Amniotic epithelial cell (primary cell): ENCODE data around the gene MNT.

ENCODE experiments used
- DNase-seq: peaks from one replicate; pipeline ENCODE4 v3.0.0-alpha.2; 2010; ENCODE audit warnings: low read depth

Gene MNT

DNA sequence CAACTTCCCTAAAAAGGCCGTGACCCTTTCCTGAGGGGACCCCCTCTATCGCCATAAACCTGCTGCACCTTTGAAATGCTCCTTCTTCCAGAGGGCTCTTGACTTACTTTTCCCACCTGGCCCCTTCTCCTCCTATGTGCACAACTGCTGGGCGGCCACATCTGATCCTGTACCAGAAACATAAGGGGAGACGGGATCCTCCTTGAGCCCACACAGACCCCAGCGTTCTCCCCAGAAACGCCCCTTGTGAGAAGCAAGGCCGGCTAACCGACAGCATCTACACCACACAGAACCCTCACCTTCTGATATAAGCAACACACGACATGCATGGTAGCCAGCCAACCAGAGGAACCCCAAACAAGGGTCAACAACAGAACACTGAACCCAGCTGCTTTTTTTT is 14.2 kb upstream of the MNT start:
- DNase-seq = no peak

DNA sequence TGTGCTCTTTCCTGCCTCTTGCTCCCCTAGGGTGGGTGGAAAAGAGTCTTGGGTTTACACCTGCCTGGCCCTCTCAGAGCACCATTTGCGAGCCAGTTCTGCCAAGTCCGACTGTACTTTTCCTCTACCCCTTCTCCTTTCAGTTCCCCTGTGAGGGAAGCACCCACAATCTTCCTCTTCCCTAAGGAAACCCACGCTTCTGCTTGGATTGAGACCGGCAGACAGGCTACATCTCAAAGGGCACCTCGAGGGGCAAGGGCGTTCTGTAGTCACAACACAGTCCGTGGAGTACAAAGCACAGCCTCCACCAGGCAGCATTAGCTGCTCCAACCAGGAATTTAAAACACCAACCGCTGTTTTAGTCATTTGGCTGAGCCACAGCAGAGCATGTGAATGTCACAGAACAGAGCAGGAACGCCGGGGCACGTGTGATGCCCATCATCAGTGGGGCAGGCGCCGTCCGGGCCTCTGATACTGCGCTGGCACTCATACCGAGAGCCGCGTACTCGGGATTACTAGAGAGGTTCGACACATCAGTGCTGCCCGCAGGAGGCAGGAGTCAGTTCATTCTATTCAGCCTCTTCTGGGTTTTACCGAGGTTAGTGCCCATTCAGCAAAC is 13.7 kb upstream of the MNT start:
- no peak for DNase-seq

DNA sequence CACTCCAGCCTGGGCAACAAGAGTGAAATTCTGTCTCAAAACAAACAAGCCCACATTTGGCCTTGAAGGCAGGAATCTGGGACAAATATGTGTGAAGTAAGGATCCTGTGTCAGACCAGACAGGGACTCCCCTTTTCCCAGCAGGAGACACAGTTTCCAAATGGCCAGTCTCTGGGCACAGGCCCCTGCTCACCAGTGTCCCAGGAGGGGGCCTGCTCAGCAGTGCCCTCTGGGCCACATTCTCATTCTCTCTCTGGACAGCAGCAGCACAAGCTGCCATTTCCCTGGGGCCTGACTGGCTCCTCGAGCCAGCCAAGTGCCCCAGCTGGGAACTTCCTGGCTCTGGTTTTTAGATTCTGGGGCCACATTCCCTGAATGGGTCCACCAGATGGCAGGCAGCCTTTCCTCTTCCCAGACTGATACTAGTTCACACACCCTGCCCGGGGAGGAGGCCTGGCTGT is 11.7 kb upstream of the MNT start:
- DNase-seq = no peak

DNA sequence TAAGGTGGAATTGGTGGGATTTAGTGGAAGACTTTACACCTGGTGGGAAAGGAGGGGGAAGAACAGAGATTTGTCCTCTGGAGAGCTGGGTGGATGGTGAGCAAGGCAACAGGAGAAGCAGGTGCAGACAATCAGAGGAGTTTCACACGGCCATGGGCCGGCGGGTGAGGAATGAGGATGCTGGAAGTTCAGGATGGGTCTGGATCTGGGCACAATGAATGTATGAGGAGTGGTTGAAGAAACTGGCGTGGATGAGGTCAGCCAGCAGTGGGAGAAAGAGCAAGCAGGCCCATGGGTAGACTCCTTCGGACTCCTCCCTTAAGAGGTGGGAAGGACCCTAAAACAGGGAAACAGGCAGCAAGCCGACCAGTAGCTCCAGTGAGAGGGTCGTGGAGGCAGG is 10.1 kb upstream of the MNT start:
- DNase-seq = no peak

DNA sequence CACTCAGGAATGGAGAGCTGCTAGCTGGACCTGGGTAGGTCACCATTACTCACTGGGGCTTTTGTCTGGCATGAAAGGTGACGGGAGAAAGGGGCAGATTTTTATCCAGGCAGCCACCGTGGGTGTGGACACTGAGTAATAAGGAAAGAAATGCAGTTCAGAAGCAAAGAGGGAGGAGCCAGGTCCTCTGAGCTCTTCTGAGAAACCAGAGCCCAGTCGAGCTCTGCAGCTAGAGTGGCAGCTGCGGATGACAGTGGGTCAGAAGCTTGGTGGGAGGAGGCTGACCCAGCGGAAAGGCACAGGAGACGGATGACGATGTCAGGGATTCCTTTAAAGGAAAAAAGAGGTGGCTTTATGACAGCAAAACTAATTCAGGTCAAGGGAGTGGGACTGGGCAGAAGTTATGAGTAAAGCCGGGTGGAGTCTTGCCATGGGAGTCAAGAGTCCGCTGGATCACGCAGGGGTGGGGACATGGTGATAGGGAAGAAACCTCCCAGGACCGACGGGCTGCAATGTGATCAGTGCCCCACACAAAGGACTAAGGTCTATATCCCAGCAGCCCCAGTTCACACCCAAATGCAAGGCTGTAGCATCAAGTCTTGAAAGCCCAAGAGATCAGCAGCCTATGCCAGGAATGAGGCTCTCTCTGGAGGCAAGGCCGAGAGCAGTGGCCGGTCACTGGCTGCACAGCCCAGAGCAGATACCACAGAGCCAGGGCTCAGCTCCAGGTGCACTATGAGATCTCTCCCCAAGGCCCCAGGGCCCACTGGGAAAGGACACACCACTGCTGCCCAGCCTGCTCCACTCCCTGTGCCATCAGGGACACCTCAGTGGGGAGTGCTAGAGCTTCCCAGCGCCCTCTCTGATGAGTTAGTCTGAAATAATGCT is 6.3 kb upstream of the MNT start:
- peak; percentile 82 for DNase-seq

DNA sequence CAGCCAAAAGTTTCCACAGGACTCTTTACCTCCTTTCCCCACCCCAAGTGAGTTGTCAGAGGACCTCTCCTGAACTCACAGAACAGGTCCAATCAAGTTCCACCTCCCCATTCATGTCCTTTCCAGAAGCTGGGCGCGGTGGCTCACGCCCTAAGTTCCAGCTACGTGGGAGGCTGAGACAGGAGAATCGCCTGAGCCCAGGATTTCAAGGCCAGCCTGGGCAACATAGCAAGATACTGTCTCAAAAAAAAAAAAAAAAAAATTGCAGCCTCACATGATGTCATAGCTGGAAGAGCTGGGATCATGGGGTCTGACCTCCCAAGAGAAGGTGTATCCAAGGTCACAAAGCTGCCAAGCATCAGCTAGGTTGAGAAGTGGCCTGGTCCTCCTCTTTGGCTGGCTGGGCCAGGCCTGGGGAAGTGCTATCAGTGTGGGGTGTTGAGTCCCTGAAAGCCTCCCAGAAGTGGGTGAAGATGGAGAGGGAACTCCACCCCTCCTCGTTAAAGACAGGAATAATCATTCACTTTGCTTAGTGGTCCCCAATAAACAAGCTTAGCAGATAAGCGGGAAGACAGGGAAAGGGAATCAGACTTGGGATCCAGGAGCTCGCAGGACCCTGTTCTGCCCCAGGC is 5.5 kb upstream of the MNT start:
- DNase-seq = no peak

DNA sequence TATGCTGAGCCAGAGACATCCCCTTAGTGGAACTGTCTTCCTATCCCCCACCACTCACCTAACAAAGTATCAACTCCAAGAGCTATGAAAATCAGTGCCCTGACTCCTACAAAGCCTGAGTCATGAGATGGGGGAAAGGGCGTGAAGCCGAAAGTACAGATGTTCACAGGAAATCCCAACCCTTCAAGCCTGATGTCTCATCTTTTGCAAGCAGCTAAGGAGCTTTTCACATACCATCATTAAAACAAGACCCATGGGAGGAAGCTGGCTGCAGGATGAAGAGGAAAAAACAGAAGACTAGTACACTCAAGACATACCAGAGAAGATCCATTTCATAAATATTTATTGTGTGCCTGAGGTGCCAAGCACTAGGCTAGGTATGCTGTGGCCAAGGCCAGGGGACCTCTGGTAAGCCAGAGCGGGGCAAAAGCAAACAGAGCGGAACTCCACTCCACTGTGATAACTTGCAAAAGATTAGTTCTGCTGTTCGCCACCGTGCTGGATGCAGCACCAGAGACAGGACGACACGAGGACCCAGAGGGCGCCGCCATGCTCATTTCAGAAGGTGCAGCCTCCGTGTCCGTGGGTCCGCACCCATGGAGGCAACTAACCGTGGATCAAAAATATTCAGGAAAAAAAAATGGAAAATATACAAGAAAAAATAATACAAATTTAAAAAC is 4.5 kb upstream of the MNT start:
- peak; percentile 89 for DNase-seq

DNA sequence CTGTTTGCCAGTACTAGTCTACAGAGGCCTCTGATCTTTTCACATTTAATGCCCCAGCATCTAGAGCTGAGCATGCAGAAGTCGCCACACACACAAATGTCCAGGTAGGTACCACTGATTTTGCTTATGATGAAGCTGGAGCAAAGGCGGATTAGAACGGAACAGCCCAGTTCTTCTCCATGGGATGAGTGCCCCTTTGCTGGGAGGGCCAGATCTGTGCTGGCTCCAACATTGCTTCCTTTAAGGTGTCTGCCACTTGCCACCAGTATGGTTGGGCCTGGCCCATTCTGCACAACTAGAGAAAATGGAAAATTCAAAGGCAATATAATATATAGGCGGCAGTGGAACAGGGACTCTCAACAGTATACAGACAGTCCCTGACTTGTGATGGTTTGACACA is 2.2 kb upstream of the MNT start:
- DNase-seq = no peak

DNA sequence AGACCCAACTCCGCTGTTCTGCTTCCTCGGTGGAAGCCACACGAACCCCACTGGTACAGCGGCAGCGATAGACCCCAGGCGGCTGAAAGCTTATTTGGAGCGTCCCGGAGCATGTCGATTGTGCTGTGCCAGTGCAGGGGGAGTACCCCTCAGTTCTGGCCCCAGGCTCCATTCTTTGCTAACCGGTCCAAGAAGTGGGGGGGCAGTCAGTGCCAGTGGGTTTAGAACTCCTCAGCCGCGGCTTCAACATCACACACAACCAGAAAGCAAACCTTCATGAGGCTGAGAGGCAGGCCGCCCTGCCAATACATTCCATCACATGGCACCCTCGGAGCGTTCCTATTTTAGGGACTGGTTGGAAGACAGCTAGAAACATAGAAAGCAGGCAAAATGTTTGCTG is 1.7 kb upstream of the MNT start:
- no peak for DNase-seq

DNA sequence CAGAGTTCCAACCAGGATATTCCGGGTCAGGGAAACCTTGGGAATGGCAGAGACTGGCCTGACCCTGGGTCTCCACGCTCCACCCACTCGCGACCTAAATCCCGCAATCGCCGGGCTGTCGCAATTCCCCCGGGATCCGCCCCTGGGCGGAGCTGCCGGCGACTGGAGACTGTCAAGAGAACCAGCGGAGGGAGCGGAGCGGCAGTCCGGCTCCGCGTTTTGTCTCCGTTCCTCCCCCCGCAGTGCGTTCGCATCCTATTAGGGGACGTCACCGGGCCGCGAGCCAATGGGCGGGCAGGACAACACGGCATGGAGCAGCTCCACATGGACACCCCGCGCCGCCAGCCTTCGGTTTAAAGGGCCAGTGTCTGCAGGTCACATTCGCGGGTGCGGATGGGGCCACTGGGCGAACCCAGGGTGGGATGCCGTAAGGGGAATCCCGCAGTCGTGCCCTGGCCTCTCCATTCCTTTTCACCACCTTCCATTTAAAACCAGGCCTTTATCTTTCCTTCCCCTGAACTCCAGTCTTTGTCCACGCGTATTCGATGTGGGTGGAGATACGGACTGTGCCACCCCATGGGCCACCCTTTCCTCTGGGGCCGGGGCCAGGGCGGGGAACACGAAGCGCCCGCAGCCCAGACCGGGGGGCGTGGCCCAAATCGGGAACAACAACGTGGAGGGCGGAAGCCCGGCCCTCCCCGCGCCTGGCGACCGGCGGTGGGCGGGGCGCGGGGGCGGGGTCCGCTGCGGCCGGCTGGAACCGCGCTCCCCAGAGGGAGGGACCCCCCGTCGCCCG is 764 bp upstream of the MNT start:
- DNase-seq = peak; percentile 99

DNA sequence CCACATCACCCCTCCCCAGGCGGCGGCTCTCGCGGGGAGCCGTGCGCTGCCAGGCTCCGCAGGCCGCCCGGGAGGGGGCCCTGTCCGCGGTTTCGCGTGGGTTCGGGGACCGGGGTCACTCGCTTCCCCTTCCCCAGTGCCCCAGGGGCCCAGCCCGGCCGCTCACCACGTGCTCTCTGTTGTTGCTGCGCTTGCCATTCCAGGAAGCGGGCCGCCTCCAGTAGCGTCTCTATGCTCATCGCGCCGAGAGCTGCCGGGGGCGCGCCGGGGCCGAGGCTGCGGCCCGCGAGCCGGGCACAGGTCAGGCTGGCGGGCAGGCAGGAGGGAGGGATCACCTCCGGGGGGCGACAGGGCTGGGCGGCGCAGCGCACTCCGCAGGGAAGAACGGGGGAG is 390 bp downstream of the MNT start:
- no peak for DNase-seq

DNA sequence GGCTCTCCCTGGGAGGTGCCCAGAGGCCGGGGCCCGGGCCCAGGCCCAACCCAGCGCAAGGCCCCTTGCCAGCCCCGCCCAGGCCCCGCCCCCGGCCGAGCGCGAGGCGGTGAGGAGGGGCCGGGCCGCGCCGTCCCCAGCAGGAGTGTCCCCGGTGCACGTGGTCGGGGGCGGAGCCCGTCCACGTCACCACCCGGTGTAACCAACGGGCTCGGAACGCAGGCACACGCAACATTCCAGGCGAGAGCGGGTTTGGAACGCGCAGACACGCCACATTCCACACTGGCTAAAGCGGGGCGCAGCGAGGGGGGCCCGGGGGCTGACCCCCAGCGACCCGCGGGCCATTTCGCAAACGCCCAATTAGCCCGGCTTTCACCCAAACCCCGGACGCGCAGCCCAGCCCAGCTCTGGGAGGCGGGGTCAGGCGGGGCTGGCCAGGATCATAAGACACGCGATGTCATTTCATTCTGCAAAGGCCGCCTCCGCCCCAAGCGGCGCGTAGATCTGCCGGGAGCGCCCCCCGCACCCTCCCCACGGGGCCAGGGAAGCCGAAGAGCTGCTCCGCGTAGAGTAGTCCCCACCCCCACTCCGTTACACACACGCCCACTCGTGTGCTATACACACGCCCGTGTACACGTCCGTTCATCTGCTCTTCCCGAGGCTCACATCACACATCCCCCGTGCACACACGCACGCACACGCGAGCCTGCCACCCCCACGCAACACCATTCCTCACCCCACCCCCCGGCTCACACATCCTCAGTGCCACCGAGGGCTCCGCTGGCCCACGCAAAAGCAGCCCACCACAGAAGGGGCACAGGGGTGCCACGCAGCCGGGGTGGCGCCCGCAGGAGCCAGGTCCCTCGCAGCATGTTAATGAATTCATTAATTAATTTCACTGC is 1.0 kb downstream of the MNT start:
- peak; percentile 96 for DNase-seq

DNA sequence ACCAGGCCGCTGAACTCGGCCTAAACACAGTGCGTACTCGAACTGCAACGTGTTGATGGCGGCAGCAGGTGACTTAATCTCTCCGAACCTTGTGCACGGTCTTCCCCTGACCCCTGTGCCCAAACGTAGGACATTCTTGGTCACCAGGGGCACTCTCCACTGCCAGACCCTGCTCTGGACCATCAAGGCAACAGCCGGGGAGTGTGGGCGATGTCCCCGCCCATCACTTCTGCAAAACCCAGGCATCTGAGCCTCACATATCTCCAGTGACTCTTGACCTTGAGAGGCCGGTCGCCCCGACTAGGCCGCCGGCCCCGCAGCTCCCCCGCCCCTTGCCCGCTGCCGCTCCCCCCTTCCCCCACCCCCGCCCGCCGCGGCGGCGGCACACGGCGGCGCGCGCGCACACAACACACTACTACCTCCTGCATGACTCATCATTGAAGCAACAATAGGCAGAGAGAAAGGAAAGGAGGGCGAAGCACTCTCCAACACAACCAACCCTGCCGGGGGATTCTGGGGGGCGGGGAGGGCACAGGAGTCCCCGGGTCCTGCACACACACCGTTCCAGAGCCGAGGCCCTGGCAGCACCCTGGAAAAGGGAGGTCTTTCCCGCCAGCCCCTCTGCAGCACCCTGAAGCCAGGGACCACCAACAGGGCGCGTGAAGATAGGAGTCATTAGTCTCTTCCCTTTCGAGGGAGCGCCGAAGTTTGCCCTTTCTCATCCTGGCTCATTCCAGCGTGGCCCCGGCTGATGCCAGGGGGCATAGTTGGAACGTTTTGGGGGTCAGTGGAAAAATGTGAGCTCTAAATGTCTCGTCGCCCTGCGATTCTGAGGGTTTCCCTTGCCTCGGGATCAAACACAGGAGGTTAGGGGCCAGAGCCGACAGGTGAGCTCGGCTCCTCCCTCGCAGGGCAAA is 1.9 kb downstream of the MNT start:
- peak; percentile 80 for DNase-seq

DNA sequence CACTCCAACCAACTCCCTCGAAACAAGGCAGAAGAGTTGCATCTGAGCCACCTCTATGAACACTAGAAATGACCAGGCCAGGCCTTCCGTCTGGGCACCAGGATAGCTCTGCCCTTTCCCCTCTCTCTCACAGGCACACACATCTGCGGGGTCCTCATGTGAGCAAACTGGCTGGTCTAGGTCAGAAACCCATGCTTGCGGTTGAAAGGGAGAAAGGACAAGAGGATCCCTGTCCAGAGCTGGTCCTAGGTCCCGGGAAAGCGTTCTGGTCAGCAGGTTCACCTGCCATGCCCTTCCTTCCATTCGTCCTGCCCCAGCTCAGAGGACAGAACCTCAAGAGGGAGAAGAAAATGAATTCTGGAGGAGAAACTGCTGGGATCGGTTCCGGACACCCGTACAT is 2.7 kb downstream of the MNT start:
- no peak for DNase-seq

DNA sequence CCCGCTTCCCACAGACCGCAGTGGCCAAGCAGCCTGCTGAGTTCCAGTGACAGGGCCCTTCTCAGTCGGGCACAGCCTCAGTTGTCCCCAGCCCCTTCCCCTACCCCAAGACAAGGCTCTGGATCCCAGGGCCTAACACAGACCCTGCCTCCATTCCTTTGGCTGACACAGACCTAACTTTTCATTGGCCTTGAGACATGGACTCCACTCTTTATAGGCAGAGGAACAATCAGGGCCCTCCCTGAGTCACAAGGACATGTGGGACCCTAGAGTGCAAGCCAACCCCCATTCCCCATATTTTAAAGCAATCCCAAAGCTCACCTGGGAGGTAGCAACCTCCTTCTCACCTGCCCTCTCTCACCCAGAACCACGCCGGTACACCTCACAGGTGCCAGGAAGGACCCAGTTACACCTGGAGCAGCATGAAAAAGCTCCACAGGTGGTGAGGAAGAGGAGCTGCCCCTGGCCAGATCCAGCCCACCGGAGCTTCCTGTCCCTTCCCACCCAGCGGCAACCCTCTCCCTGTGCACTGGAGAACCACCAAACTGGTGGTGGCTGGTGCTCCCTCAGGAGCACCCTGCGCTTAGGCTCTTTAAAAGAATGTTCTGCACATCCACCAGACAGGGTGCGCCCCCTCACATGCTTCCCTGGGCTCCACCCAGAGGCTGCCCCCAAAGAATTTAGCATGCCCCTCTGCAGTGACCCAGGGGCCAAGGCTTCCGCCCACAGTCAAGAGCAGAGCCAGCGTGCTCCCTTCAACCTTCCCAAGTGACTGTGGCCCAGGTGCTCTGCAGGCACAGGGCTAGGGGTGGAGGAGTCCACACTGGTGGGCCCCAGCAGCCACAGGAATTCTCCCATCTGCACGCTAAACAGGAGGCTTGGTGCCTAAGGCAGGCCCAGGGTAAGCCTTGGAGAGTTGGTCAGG is 3.4 kb downstream of the MNT start:
- no peak for DNase-seq

DNA sequence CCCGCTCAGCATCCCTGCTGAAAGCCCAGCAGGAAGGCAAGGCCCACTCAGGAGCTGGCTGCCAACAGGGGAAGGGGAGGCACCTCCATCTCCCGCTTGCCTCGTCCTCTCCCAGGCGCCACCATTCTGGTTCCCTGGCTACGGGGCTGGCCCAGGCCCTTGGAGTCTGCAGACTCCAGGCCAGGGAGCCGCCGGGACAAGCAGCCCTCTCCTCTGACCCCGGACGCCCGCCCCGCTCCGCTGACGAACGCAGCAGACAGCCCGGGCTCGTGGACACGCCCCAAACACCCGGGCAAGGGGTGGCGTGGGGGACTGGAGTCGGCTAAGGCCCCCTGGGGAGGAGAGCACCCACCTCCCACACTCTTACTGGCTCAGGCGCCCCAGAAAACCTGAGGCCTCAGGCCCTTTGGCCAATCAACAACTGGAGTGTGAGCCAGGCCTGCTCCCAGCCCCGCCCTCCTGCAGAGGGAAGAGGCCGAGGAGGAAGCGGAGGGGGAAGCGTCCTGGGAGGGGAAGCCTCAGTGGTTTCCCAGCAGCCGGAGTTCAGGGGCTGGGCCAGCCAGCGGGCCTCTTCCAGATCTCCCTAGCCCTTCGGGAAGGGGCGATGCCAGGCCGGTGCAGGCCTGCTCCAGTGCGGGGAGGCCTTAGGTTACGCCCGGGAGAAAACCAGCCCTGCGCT is 4.2 kb downstream of the MNT start:
- DNase-seq = peak; percentile 99

DNA sequence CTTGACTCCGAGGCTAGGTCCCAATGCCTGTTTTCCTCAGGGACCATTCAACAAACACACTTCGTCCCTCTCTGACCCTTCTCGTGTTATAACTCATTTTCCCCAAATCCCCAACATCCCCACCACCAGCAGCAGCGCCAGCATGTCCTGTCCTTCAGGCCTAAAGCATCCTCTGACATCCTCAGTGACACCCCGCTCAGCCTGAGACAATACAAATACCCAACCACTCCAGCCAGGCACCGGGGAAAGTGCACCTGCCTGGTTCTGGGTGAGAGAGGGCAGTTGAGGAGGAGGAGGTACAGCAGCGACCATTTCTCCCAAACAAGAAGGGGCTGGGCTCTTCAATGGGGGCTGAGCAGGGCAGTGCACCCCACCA is 4.7 kb downstream of the MNT start:
- DNase-seq = no peak
